HL-60 (cell line): ENCODE measurements around the gene FLVCR1.

Experiments used
- POLR2AphosphoS5 ChIP-seq: IDR thresholded peaks from 2 replicates; pipeline ENCODE4 v1.6.1; 2012; ENCODE audit warnings: low read depth
- TF ChIP-seq, protein P1 (sequence below): IDR thresholded peaks from one replicate; pipeline ENCODE4 v1.5.1; 2011; ENCODE audit warnings: low read length, control low read depth, inconsistent platforms; ENCODE audit not compliant: insufficient read depth
- TF ChIP-seq, protein P2 (sequence below): IDR thresholded peaks from 2 replicates; pipeline ENCODE4 v1.6.1; 2012; ENCODE audit warnings: low read depth; ENCODE audit not compliant: insufficient replicate concordance

DNA sequence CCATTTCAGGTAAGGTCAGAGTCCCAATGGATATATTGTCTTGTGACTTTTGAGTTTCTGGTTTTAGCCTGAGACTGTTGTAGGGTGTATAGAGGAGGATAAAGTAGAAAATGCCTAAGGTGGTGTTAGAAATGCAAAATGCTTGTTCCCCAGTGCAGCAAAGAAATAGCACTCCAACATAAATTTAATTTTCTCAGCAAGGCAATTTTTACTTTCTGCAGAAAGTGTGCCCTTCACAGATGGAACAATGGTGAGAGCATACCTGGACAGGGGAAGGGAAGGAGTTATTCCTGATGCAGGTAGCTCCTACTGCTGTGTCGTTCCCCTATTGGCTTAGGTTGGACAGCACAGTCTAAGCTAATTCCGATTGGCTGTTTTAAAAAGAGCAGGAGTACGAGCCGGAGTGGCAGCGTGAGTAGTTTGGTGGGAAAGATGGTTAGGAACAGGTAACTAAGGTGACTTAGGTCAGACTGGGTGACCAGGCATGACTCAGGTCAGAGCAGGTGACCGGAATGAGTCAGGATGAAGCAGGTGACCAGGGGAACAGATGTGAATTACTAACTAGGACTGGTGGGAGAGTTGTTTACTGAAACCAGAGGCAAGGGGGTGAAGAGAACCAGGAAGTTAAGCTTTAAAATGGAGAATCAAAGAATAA is 32.1 kb upstream of the FLVCR1 start:
- TF ChIP-seq, protein P1, sequence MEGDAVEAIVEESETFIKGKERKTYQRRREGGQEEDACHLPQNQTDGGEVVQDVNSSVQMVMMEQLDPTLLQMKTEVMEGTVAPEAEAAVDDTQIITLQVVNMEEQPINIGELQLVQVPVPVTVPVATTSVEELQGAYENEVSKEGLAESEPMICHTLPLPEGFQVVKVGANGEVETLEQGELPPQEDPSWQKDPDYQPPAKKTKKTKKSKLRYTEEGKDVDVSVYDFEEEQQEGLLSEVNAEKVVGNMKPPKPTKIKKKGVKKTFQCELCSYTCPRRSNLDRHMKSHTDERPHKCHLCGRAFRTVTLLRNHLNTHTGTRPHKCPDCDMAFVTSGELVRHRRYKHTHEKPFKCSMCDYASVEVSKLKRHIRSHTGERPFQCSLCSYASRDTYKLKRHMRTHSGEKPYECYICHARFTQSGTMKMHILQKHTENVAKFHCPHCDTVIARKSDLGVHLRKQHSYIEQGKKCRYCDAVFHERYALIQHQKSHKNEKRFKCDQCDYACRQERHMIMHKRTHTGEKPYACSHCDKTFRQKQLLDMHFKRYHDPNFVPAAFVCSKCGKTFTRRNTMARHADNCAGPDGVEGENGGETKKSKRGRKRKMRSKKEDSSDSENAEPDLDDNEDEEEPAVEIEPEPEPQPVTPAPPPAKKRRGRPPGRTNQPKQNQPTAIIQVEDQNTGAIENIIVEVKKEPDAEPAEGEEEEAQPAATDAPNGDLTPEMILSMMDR, result no peak
- no peak for TF ChIP-seq POLR2AphosphoS5
- TF ChIP-seq, protein P2, sequence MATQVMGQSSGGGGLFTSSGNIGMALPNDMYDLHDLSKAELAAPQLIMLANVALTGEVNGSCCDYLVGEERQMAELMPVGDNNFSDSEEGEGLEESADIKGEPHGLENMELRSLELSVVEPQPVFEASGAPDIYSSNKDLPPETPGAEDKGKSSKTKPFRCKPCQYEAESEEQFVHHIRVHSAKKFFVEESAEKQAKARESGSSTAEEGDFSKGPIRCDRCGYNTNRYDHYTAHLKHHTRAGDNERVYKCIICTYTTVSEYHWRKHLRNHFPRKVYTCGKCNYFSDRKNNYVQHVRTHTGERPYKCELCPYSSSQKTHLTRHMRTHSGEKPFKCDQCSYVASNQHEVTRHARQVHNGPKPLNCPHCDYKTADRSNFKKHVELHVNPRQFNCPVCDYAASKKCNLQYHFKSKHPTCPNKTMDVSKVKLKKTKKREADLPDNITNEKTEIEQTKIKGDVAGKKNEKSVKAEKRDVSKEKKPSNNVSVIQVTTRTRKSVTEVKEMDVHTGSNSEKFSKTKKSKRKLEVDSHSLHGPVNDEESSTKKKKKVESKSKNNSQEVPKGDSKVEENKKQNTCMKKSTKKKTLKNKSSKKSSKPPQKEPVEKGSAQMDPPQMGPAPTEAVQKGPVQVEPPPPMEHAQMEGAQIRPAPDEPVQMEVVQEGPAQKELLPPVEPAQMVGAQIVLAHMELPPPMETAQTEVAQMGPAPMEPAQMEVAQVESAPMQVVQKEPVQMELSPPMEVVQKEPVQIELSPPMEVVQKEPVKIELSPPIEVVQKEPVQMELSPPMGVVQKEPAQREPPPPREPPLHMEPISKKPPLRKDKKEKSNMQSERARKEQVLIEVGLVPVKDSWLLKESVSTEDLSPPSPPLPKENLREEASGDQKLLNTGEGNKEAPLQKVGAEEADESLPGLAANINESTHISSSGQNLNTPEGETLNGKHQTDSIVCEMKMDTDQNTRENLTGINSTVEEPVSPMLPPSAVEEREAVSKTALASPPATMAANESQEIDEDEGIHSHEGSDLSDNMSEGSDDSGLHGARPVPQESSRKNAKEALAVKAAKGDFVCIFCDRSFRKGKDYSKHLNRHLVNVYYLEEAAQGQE, result no peak
